ENCODE measurements around the gene ARID5B.

The ARID5B gene

GRCh38 chr10:62047228-62047892 lies 145.9 kb downstream of the ARID5B start:
- in situ Hi-C loops (cut with MboI; ENCODE audit: low sequenced_read_pairs) = no loop called here

DNA sequence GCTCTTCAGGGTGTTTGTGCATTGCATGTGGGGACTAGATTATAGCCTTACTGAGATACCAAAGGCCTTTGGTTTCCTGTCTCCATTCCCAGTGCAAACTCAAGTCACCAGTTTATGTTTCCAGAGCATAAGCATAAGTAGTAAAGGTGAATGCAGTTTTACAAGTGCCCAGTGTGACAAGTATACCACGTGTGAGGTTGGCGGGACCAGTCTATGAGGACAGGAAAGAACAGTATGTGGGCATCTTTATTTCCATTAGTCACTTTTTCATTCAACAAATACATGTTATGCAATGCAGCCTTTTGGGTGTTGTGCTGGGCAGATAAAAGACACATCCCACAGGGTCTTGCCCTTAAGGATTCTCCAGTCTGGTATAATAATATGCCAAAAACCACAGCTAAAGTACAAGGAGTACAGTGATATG lies 146.5 kb downstream of the ARID5B start:
- in situ Hi-C loops (cut with MboI; ENCODE audit: low sequenced_read_pairs) = no loop called here

DNA sequence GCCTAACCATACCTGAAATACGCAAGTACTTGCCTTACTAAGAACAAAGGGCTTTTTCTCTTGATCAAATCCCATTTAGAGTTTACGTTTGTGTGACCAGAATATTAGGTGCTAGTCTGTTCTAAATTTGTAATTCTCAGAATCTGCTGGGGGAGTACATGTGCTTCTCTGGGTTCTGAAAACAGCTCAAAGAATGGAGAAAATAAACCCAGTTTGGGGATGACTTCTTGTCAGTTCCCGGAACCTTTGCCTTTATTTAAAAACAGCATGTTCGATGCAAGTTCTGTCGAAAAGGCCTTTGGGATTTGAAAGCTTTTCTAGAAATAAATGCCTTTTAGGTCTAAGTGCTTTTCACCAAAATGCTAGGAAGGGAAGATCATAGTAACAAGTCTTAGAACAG lies 147.0 kb downstream of the ARID5B start:
- in situ Hi-C loops (cut with MboI; ENCODE audit: low sequenced_read_pairs) = no loop called here

DNA sequence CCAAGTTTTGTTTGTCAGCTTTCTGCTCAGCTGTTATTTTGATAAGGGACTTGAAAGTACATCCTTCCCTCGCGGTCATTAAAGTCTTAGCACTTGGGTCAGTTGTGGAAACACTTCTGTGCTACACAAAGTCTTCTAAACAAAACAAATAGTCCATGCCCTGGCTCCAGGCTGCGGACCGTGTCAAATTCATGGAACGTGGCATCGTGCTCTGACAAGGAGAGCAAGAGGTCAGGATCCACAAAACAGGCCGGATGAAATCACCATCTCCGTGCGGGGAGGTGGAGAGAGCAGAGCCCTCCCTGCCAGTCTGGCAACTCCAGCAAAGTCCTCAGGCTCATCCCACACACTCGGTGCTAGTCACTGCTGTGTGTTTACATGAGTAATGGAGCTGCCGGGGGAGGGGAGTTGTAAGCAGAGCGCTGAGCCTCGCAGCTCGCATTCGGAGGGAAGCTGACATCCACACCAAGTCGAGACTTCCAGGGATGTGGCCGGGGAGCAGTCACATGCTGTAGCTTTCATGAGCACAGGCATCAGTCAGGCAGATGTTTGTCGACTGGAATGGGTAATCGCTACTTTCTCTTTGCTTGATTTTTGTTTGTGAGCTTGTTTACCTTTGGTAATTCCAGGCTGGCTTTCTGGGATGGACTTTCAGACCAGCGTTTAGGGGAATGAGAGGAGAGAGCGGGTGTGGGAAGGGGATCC lies 147.6 kb downstream of the ARID5B start:
- in situ Hi-C loops (cut with MboI; ENCODE audit: low sequenced_read_pairs) = no loop called here

GRCh38 chr10:62049624-62050345 lies 148.3 kb downstream of the ARID5B start:
- in situ Hi-C loops (cut with MboI; ENCODE audit: low sequenced_read_pairs) = no loop called here

- in situ Hi-C loops (cut with MboI; ENCODE audit: low sequenced_read_pairs) = no loop called here
These were observed 148.9 kb downstream of the ARID5B start for GRCh38 chr10:62050346-62050892.

DNA sequence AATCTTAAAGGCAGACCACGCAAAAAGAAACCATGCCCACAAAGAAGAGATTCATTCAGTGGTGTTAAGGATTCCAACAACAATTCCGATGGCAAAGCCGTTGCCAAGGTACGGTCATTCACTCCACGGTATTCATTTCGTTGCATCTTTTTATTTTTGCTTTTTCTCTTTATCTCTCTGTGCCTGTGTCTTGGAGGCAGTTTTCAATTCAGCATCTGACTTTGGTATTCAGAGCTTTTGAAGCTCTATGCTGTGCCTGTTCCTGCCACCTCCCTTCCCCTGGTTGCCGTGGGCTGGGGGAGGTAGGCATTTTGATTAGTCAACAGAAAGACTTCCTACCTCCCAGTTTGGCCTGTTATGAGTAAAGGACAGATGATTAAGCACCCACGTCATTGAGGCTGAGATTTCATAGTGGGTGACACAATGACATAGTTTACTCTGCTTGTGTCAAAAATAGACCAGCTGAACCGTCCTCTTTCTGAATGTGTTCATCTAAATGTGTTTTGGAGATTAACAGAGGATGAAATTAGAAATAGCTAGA lies 149.5 kb downstream of the ARID5B start:
- in situ Hi-C loops (cut with MboI; ENCODE audit: low sequenced_read_pairs) = no loop called here

- in situ Hi-C loops (cut with MboI; ENCODE audit: low sequenced_read_pairs) = no loop called here
These were observed 150.8 kb downstream of the ARID5B start for GRCh38 chr10:62052276-62052675.

- in situ Hi-C loops (cut with MboI; ENCODE audit: low sequenced_read_pairs) = no loop called here
These were observed 152.4 kb downstream of the ARID5B start for GRCh38 chr10:62053860-62054259.

GRCh38 chr10:62054408-62054807 lies 152.9 kb downstream of the ARID5B start:
- in situ Hi-C loops (cut with MboI; ENCODE audit: low sequenced_read_pairs) = no loop called here

GRCh38 chr10:62054830-62055229 lies 153.3 kb downstream of the ARID5B start:
- in situ Hi-C loops (cut with MboI; ENCODE audit: low sequenced_read_pairs) = no loop called here

DNA sequence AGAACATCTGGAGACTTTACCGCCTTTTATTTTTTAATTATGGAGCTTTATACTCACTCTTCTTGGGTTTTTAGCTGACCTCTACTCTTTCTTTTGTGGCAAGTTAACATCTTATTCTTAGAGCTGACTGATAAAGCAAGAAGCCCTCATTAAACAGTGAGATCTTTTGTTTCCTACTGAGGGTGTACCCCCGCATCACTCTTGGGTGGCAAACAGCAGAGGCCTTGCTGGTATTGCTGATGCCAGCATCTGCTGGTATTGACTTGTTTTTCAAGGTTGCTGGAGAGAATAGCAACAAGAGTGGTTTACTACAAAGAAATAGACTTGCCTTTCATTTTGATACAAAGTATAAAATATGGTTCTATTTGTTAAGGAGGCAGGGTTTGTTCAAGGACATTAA lies 154.7 kb downstream of the ARID5B start:
- in situ Hi-C loops (cut with MboI; ENCODE audit: low sequenced_read_pairs) = no loop called here

DNA sequence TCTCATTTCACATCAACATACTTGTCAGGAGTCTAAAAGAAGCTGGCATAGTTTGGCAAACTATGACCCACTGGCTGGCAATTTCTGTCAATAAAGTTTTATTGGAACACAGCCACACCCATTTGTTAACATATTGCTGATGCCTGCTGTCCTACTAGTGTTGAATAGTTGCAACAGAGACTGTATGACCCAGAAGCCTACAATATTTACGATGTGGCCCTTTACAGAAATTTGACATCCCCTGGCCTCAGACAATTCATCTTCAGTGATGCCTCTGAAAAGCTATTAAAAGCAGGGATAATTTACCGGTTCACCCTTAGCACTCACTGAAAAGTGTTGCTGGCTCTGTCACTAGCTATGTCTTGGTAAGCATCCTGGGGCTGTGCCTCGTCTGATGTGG lies 155.2 kb downstream of the ARID5B start:
- in situ Hi-C loops (cut with MboI; ENCODE audit: low sequenced_read_pairs) = no loop called here

DNA sequence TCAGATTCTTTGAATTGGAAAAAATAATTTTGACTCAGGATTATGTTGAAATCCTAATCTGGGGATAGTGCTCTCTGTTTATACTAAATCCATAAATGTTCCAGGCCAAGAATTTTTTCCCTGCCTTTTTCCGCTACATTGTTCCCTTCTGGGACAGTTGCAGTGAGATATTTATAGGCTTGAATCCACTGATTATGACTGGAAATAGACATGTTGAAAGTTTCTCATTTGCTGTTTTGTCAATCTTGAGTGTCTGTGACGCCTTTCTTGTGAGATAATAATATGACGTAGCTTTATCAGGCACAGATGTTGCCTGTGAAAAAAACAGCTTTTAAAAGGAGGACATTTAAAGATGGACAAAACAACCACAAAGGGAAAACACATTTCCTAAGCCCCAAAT lies 155.9 kb downstream of the ARID5B start:
- in situ Hi-C loops (cut with MboI; ENCODE audit: low sequenced_read_pairs) = no loop called here

DNA sequence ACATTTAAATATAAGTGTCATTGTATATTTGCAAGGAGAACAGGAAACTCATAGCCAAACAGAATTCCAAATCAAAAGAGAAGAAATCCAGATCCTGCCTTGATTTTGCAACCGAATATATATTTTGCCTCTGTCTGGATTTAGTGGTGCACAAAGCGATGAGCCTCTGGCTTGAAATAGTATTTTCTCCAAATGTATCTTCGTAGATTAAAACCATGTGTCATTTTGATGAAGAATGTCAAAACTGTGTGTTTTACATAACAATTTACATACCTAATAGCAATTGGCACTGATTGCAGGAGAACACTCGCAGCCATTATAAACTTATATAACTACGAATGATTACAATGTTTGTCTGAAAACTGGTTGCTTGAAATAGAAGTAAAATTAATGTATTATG lies 156.4 kb downstream of the ARID5B start:
- in situ Hi-C loops (cut with MboI; ENCODE audit: low sequenced_read_pairs) = no loop called here

- in situ Hi-C loops (cut with MboI; ENCODE audit: low sequenced_read_pairs) = no loop called here
These were observed 157.0 kb downstream of the ARID5B start for GRCh38 chr10:62058476-62058875.

DNA sequence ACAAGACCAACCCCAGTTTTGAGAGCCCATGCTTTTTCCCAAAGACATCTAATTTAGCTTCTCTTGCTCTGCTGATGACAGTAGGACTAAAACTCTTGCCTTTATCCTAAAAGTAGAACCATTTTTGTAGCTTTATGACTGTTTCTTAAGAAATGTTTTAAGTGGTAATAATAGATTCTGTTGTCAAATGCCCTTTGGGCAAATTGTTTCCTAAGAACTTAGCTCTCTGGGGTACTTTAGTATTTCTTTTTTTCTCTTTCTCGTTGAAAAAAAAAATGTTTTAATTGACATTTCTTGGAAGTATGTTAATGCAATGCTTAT lies 157.4 kb downstream of the ARID5B start:
- in situ Hi-C loops (cut with MboI; ENCODE audit: low sequenced_read_pairs) = no loop called here

DNA sequence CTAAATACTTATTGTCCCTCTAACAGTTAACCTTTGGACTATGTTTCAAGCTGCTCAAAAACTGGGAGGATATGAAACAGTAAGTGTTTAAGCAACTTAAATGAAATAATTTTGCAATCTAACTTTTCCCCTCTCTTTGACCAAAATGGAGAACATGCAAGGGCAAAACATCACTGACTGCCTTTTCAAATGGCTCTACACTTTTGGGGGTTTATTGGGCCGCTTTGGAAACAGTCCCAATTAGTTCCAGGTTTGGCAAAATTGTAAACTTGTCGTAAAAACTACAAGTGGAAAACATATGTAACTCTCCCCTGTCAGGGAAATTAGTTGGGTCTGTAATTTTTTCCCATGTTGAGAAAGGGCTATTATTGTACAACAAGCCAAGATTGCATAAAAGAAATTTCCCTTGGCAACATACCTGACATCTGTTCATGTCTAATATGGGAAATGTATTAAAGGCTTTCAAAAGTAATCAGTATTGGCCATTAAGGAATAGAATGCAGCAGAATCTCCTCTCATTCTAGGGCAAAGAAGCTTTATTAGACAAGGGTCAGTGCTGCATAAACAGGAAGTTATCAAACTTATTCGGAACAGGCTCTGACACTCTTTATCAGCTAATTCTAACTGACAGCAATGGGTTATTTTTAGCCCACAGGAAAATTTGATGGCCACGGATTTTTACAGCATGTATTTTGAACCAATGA lies 157.9 kb downstream of the ARID5B start:
- in situ Hi-C loops (cut with MboI; ENCODE audit: low sequenced_read_pairs) = no loop called here

GRCh38 chr10:62062028-62062427 lies 160.5 kb downstream of the ARID5B start:
- in situ Hi-C loops (cut with MboI; ENCODE audit: low sequenced_read_pairs) = no loop called here

DNA sequence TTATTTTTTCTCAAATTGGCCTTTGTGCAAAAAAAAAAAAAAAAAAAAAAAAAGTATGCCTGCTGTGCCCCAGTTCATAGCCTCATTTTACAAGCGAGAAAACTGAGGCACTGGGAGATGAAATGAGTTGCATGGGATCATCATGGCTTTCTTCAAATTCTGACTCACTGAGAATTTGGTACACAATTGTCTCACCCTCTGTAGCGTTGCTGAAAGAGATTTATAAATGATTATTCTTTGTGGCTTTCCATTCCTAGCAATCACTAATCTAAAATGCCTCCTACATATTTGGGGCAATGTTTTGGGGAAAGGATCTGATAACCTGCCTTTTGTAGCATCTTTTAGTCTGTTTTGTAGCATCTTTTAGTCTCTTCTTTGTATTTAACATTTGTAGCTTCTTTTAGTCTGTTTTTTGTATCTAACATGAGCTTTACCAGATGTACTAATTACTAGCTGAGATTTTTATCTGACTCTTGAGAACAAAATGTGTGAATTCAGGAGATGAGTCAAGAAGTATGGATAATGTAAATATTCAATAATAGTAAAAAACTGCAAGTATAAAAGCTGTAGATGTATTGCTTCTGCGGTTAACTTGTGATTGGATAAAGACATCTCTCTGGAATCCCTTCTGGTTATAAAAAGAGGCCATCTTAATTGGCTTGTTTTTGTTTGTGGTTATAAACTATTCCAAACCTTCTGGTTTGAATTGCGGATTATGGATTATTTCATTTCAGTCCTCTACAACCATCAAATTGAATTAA lies 161.4 kb downstream of the ARID5B start:
- in situ Hi-C loops (cut with MboI; ENCODE audit: low sequenced_read_pairs) = no loop called here

All from HL-60/S4 treated with phorbol 12-myristate 13-acetate at 8.2 ng/mL for 4 days and 3 days (cell line).